ENCODE results near the gene COX17.

COX17 gene

GRCh38 chr3:119636891-119637611 lies 40.2 kb downstream of the COX17 start:
- Histone ChIP-seq H3F3A (ENCODE audit: insufficient read depth) (no peaks in the 10 kb centered on the region), H3K36me3 (ENCODE audit: low read length) (no peaks in the 10 kb centered on the region), H3K79me2 (ENCODE audit: insufficient read depth, low read length) (no peaks in the 10 kb centered on the region), H3K27me3 (ENCODE audit: low read length) (no peaks in the 10 kb centered on the region), H3K9me3 (ENCODE audit: insufficient read depth, low read length) (no peaks in the 10 kb centered on the region), H3K4me3 (ENCODE audit: insufficient read depth, low read length, poor library complexity, severe bottlenecking) (no peak overlapping the region), H3K4me2 (ENCODE audit: low read depth, low read length, poor library complexity, severe bottlenecking) (no peak overlapping the region), H3K9ac (ENCODE audit: low read length) (no peak overlapping the region), H2AFZ (ENCODE audit: low read depth, low read length, severe bottlenecking) (no peak overlapping the region), H3K9me2 (replicated peaks; ENCODE audit: insufficient read depth, low read length) (no peaks in the 10 kb centered on the region), H3K27ac (ENCODE audit: low read depth, low read length) (no peak overlapping the region), H4K20me1 (ENCODE audit: low read depth, low read length) (no peaks in the 10 kb centered on the region)
- TF ChIP-seq EZH2phosphoT487 (conservative IDR thresholded peaks at IDR 0.05; ENCODE audit: low read length) = no peak
- TF ChIP-seq CTCF (IDR thresholded peaks at IDR 0.05; ENCODE audit: insufficient read depth, low read length, poor library complexity, severe bottlenecking) = no peak

DNA sequence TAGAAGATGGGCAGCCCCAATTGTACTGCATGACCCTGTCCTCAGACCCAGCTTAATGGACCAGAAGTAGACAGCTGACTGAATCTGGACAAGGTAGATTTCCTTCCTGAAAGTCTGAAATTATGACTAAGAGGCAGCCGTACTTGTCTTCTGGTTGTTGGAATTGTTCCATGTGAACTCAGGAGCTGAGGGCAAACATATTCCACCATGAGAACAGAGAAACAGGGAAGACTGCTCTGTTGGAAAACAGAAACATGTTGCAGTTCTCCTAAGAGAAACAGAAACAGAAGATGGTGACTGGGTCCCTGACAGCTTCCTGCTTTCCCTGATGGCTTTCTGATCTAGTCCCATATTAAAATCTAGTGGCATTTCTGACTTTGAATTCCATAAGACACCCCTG lies 41.0 kb downstream of the COX17 start:
- no peak overlapping the region for H3K4me2 ChIP-seq (ENCODE audit: low read depth, low read length, poor library complexity, severe bottlenecking)
- H3K79me2 ChIP-seq (ENCODE audit: insufficient read depth, low read length) = no peaks in the 10 kb centered on the region
- no peak overlapping the region for H2AFZ ChIP-seq (ENCODE audit: low read depth, low read length, severe bottlenecking)
- H3K27me3 ChIP-seq (ENCODE audit: low read length) = no peaks in the 10 kb centered on the region
- no peak overlapping the region for H3K4me3 ChIP-seq (ENCODE audit: insufficient read depth, low read length, poor library complexity, severe bottlenecking)
- no peaks in the 10 kb centered on the region for H3F3A ChIP-seq (ENCODE audit: insufficient read depth)
- no peaks in the 10 kb centered on the region for H3K9me3 ChIP-seq (ENCODE audit: insufficient read depth, low read length)
- H3K36me3 ChIP-seq (ENCODE audit: low read length) = no peaks in the 10 kb centered on the region
- no peaks in the 10 kb centered on the region for H3K9me2 ChIP-seq (replicated peaks; ENCODE audit: insufficient read depth, low read length)
- no peak for TF ChIP-seq CTCF (IDR thresholded peaks at IDR 0.05; ENCODE audit: insufficient read depth, low read length, poor library complexity, severe bottlenecking)
- no peak overlapping the region for H3K27ac ChIP-seq (ENCODE audit: low read depth, low read length)
- H4K20me1 ChIP-seq (ENCODE audit: low read depth, low read length) = no peaks in the 10 kb centered on the region
- no peak overlapping the region for H3K9ac ChIP-seq (ENCODE audit: low read length)

DNA sequence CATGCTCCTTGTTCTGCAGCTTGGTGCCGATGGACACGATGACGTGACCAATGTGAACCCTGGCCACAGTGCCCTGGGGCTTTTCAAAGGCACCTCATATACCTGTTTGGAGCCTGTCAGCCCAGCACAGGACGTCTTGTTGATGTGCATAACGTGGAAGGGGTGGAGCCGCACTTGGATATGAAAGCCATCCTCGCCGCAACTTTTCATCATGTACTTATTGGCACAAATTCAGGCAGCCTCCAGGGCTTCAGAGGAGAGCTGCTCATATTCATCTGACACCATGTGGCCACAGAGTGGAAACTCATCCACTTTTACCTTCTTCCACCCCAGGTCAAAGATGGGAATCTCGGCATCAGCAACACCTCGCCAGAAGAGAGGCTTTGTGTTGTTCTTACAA lies 41.5 kb downstream of the COX17 start:
- H3K4me2 ChIP-seq (ENCODE audit: low read depth, low read length, poor library complexity, severe bottlenecking) = no peak overlapping the region
- no peak overlapping the region for H3K4me3 ChIP-seq (ENCODE audit: insufficient read depth, low read length, poor library complexity, severe bottlenecking)
- no peak for TF ChIP-seq EZH2phosphoT487 (conservative IDR thresholded peaks at IDR 0.05; ENCODE audit: low read length)
- no peak for TF ChIP-seq CTCF (IDR thresholded peaks at IDR 0.05; ENCODE audit: insufficient read depth, low read length, poor library complexity, severe bottlenecking)
- H3K9ac ChIP-seq (ENCODE audit: low read length) = no peak overlapping the region
- H3K27me3 ChIP-seq (ENCODE audit: low read length) = no peaks in the 10 kb centered on the region
- no peak overlapping the region for H2AFZ ChIP-seq (ENCODE audit: low read depth, low read length, severe bottlenecking)
- H4K20me1 ChIP-seq (ENCODE audit: low read depth, low read length) = no peaks in the 10 kb centered on the region
- no peaks in the 10 kb centered on the region for H3K79me2 ChIP-seq (ENCODE audit: insufficient read depth, low read length)
- H3K9me3 ChIP-seq (ENCODE audit: insufficient read depth, low read length) = no peaks in the 10 kb centered on the region
- H3K36me3 ChIP-seq (ENCODE audit: low read length) = no peaks in the 10 kb centered on the region
- no peaks in the 10 kb centered on the region for H3K9me2 ChIP-seq (replicated peaks; ENCODE audit: insufficient read depth, low read length)
- no peaks in the 10 kb centered on the region for H3F3A ChIP-seq (ENCODE audit: insufficient read depth)
- H3K27ac ChIP-seq (ENCODE audit: low read depth, low read length) = no peak overlapping the region
